Neural cell (in vitro differentiated cells): Measurements from ENCODE around the gene ROS1. TPM values are rescaled to one million over a fixed set of nuclear protein-coding genes. Genes with fewer than 3 reads are reported as not detected.

Experiments
- H2AFZ ChIP-seq: fragments of 200-600, 300-800 bp; sonication (generic), shearing (Covaris generic); 2 replicates; pipeline ENCODE4 v1.6.0; 2014; ENCODE audit warnings: low read depth, mild to moderate bottlenecking, antibody characterized with exemption, low read length, moderate library complexity
- H3F3A ChIP-seq: fragments of 200-600 bp; shearing (Covaris generic); 2 replicates; pipeline ENCODE4 v1.6.1; 2016; ENCODE audit warnings: mild to moderate bottlenecking, moderate library complexity, mixed read lengths, antibody characterized with exemption, low read length; ENCODE audit not compliant: insufficient read depth, poor library complexity, severe bottlenecking
- H3K27ac ChIP-seq: fragments of 200-600, 300-800 bp; sonication (generic), shearing (Covaris generic); 2 replicates; pipeline ENCODE4 v1.5.1; 2014; ENCODE audit warnings: mild to moderate bottlenecking, low read length, moderate library complexity
- H3K27me3 ChIP-seq: fragments of 300-800, 200-600 bp; sonication (generic), shearing (Covaris generic); 2 replicates; pipeline ENCODE4 v1.6.0; 2014; ENCODE audit warnings: mild to moderate bottlenecking, low read depth, low read length, moderate library complexity; ENCODE audit not compliant: insufficient read depth
- H3K36me3 ChIP-seq: fragments of 300-800, 200-600 bp; sonication (generic), shearing (Covaris generic); 2 replicates; pipeline ENCODE4 v1.5.1; 2014; ENCODE audit warnings: mild to moderate bottlenecking, antibody characterized with exemption, low read length, moderate library complexity; ENCODE audit not compliant: insufficient read depth
- H3K4me2 ChIP-seq: fragments of 300-800, 200-600 bp; sonication (generic), shearing (Covaris generic); 2 replicates; pipeline ENCODE4 v1.6.0; 2014; ENCODE audit warnings: mild to moderate bottlenecking, low read length
- H3K4me3 ChIP-seq: fragments of 300-800, 200-600 bp; sonication (generic), shearing (Covaris generic); 2 replicates; pipeline ENCODE4 v1.5.1; 2014; ENCODE audit warnings: mild to moderate bottlenecking, low read length, moderate library complexity
- H3K79me2 ChIP-seq: fragments of 200-600 bp; shearing (Covaris generic); replicated peaks from 2 replicates; pipeline ENCODE4 v1.6.0; 2014; ENCODE audit warnings: mild to moderate bottlenecking, low read length, moderate library complexity; ENCODE audit not compliant: insufficient read depth
- H3K9ac ChIP-seq: fragments of 300-800, 200-600 bp; sonication (generic), shearing (Covaris generic); 2 replicates; pipeline ENCODE4 v1.6.1; 2016; ENCODE audit warnings: mild to moderate bottlenecking, low read length, mixed read lengths
- H3K9me2 ChIP-seq: fragments of 200-600 bp; shearing (Covaris generic); 2 replicates; pipeline ENCODE4 v1.6.1; 2016; ENCODE audit warnings: mild to moderate bottlenecking, low read length, mixed read lengths; ENCODE audit not compliant: insufficient read depth
- H3K9me3 ChIP-seq: fragments of 200-600, 300-800 bp; sonication (generic), shearing (Covaris generic); 2 replicates; pipeline ENCODE4 v1.6.1; 2016; ENCODE audit warnings: mild to moderate bottlenecking, mixed run types, low read length, moderate library complexity, mixed read lengths
- H4K20me1 ChIP-seq: fragments of 200-600 bp; shearing (Covaris generic); 2 replicates; pipeline ENCODE4 v1.6.1; 2016; ENCODE audit warnings: mild to moderate bottlenecking, mixed run types; ENCODE audit not compliant: insufficient read depth
- CTCF ChIP-seq: fragments of 450-650 bp; IDR thresholded peaks from 2 replicates; pipeline ENCODE4 v1.5.1; 2014; ENCODE audit warnings: antibody characterized with exemption, mild to moderate bottlenecking, moderate library complexity; ENCODE audit not compliant: poor library complexity, severe bottlenecking
- EP300 ChIP-seq: fragments of 450-650 bp; conservative IDR thresholded peaks from 2 replicates; pipeline ENCODE4 v1.6.1; 2014; ENCODE audit warnings: antibody characterized with exemption, mild to moderate bottlenecking, moderate library complexity; ENCODE audit not compliant: poor library complexity, severe bottlenecking
- EZH2 ChIP-seq: fragments of 200-600, 300-800 bp; shearing (Covaris generic), sonication (generic); IDR thresholded peaks from 2 replicates; pipeline ENCODE4 v1.6.1; 2014; ENCODE audit warnings: antibody characterized with exemption, low read length, borderline replicate concordance, mild to moderate bottlenecking; ENCODE audit not compliant: insufficient read depth, poor library complexity, severe bottlenecking
- MXI1 ChIP-seq: fragments of 450-650 bp; conservative IDR thresholded peaks from 2 replicates; pipeline ENCODE4 v1.6.1; 2014; ENCODE audit warnings: antibody characterized with exemption, mild to moderate bottlenecking; ENCODE audit not compliant: poor library complexity, severe bottlenecking
- POLR2AphosphoS5 ChIP-seq: IDR thresholded peaks from 2 replicates; pipeline ENCODE4 v1.6.1; 2012
- RAD21 ChIP-seq: fragments of 450-650 bp; conservative IDR thresholded peaks from 2 replicates; pipeline ENCODE4 v1.6.1; 2014; ENCODE audit warnings: antibody characterized with exemption, mild to moderate bottlenecking, moderate library complexity
- REST ChIP-seq: IDR thresholded peaks from 2 replicates; pipeline ENCODE4 v1.6.1; 2012; ENCODE audit warnings: borderline replicate concordance
- SMC3 ChIP-seq: fragments of 450-650 bp; conservative IDR thresholded peaks from 2 replicates; pipeline ENCODE4 v1.6.1; 2014; ENCODE audit warnings: antibody characterized with exemption, mild to moderate bottlenecking, moderate library complexity; ENCODE audit not compliant: poor library complexity
- TAF1 ChIP-seq: IDR thresholded peaks from 2 replicates; pipeline ENCODE4 v1.6.1; 2012; ENCODE audit warnings: low read depth
- polyA plus RNA-seq: library from polyadenylated mRNA; depleted of rRNA; stranded (reverse); fragments of >200 nt; gene quantifications from 2 replicates; pipeline ENCODE4 v1.2.3, GENCODE V29; 2014

Gene ROS1
- polyA plus RNA-seq, 1 donor from 2014 or later: not detected

- H4K20me1 ChIP-seq: no peaks in the 10 kb centered on the region
- H3K79me2 ChIP-seq: no peaks in the 10 kb centered on the region
- no peaks in the 10 kb centered on the region for H3K9me3 ChIP-seq
- no peak overlapping the region for H3K4me3 ChIP-seq
- no peaks in the 10 kb centered on the region for H3K9me2 ChIP-seq
- no peak overlapping the region for H3K27ac ChIP-seq
- no peak overlapping the region for H3K4me2 ChIP-seq
- no peaks in the 10 kb centered on the region for H3K27me3 ChIP-seq
- H2AFZ ChIP-seq: no peak overlapping the region
- TF ChIP-seq EZH2 (no peak), EP300 (no peak), MXI1 (no peak), RAD21 (no peak), REST (no peak), TAF1 (no peak), CTCF (no peak), POLR2AphosphoS5 (no peak), SMC3 (no peak)
- no peak overlapping the region for H3K9ac ChIP-seq
- no peaks in the 10 kb centered on the region for H3K36me3 ChIP-seq
- H3F3A ChIP-seq: no peaks in the 10 kb centered on the region
Observed at GRCh38 chr6:117345292-117345610, 80.5 kb downstream of the ROS1 start.

- Histone ChIP-seq H3K4me3 (no peak overlapping the region), H3K36me3 (no peaks in the 10 kb centered on the region), H3K27me3 (no peaks in the 10 kb centered on the region), H3K9ac (no peak overlapping the region), H3K79me2 (no peaks in the 10 kb centered on the region), H3K27ac (no peak overlapping the region), H2AFZ (no peak overlapping the region), H3K9me2 (no peaks in the 10 kb centered on the region), H3K4me2 (no peak overlapping the region), H3F3A (no peaks in the 10 kb centered on the region), H3K9me3 (no peaks in the 10 kb centered on the region), H4K20me1 (no peaks in the 10 kb centered on the region)
- TF ChIP-seq EP300 (no peak), SMC3 (no peak), TAF1 (no peak), POLR2AphosphoS5 (no peak), CTCF (no peak)
Observed at GRCh38 chr6:117344444-117345291, 81.1 kb downstream of the ROS1 start.
